ENCODE results near the gene SLC7A9.

DNA sequence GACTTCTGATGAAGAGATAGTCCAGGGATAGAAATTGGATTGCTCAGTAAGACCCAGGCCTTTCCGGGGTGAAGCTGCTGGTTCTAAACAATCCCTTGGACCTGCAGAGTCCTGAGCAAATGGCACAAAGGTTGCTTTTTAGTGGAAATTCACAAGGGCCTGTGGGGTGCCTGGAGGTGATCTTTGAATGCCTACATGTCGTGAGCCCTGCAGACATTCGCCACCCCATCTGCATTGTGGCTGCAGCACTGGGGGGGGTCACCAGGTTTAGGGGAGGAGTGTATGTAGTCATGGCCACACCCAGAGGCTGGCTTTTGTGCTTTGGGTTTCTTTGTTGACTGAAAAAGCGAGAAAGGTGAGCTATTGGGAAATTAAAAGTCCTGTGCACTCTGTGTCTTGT lies 41.4 kb downstream of the SLC7A9 start:
- TF ChIP-seq TAF1 (IDR thresholded peaks at IDR 0.05; ENCODE audit: borderline replicate concordance, insufficient read depth, low read length) (no peak), POLR2AphosphoS5 (IDR thresholded peaks at IDR 0.05; ENCODE audit: low read depth, low read length) (no peak), SIN3A (IDR thresholded peaks at IDR 0.05; ENCODE audit: borderline replicate concordance, insufficient read depth, low read length) (no peak), FOXP2 (optimal IDR thresholded peaks at IDR 0.05; ENCODE audit: borderline replicate concordance, extremely low read depth, extremely low read length, insufficient read depth) (no peak)
- TF ChIP-seq, protein P1, sequence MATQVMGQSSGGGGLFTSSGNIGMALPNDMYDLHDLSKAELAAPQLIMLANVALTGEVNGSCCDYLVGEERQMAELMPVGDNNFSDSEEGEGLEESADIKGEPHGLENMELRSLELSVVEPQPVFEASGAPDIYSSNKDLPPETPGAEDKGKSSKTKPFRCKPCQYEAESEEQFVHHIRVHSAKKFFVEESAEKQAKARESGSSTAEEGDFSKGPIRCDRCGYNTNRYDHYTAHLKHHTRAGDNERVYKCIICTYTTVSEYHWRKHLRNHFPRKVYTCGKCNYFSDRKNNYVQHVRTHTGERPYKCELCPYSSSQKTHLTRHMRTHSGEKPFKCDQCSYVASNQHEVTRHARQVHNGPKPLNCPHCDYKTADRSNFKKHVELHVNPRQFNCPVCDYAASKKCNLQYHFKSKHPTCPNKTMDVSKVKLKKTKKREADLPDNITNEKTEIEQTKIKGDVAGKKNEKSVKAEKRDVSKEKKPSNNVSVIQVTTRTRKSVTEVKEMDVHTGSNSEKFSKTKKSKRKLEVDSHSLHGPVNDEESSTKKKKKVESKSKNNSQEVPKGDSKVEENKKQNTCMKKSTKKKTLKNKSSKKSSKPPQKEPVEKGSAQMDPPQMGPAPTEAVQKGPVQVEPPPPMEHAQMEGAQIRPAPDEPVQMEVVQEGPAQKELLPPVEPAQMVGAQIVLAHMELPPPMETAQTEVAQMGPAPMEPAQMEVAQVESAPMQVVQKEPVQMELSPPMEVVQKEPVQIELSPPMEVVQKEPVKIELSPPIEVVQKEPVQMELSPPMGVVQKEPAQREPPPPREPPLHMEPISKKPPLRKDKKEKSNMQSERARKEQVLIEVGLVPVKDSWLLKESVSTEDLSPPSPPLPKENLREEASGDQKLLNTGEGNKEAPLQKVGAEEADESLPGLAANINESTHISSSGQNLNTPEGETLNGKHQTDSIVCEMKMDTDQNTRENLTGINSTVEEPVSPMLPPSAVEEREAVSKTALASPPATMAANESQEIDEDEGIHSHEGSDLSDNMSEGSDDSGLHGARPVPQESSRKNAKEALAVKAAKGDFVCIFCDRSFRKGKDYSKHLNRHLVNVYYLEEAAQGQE (IDR thresholded peaks at IDR 0.05; ENCODE audit: insufficient read depth in 1 of 2, low read depth in 2 of 2, low read length in 2 of 2), result no peak
